Right renal pelvis (tissue), 4 donors: ENCODE results near the gene ELN. TPM values are rescaled to one million over a fixed set of nuclear protein-coding genes. Genes with fewer than 3 reads are reported as not detected.
"Not testable (repeated sequence)": the region's sequence is repeated elsewhere in the genome, so short reads cannot be mapped to it uniquely, and the experiment has no call there.

Experiments used
- DNase-seq, 4 donors: peaks; one replicate each; pipeline ENCODE4 v3.0.0-alpha.2; 2013; ENCODE audit warnings: low read depth in 4 of 4, low spot score in 3 of 4, missing footprints in 1 of 4
- polyA plus RNA-seq, 4 donors: library from polyadenylated mRNA; unstranded; fragments of 120-200 nt; gene quantifications; one replicate each; pipeline ENCODE4 v1.2.1, GENCODE V29; 2013; ENCODE audit not compliant: insufficient read length in 4 of 4

ELN gene
- polyA plus RNA-seq, 4 donors = 73.5 to 152 (median 95.9) TPM

DNA sequence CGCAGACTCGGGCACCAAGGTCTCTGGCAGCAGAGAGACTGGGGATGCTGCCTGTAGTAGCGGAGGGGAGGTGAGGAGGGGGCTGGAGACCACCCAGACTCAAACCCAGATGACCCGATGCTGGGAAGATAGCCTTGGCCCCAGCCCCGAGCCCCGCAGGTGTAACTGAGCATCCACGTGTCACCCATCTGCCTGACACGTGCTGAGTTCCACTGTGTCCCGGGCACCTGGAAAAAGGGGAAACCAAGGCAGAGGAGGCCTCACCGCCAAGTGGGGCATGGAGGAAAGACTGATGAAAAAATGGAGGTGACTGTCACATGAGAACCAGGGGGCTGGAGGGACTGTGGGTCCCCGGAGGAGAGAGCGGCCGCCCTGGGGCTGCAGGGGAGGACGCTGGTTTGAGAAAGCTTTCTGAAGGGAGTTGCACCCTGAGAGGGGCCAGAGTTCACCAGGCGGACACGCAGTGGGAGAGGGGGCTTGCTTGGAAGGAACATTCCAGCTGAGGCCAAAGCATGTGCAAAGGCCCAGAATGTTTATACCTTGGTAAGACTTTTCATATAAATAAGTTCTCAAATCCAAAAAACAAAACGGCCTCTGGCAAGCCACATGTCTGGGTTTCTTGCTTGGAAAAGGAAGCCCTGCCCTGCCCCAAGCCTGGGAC lies 27.4 kb upstream of the ELN start:
- DNase-seq = no peak

DNA sequence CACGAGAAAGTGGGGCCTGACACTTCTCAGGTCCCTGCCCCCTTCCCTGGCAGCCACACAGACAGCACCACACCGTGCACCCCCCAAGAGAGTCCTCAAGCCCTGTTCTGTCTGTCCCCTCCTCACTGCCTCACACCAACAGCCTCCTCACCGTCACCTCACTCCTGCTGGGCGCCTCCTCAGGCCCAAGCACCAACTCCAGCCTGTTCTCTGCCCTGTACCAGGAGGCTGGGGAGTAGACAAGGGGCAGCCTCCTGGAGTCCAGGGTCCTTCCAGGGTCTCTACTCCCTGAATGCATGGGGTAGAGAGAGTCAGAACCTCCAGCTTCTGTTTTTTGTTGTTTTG lies 26.9 kb upstream of the ELN start:
- DNase-seq = no peak

GRCh38 chr7:74002474-74003017 lies 25.4 kb upstream of the ELN start:
- DNase-seq = no peak

DNA sequence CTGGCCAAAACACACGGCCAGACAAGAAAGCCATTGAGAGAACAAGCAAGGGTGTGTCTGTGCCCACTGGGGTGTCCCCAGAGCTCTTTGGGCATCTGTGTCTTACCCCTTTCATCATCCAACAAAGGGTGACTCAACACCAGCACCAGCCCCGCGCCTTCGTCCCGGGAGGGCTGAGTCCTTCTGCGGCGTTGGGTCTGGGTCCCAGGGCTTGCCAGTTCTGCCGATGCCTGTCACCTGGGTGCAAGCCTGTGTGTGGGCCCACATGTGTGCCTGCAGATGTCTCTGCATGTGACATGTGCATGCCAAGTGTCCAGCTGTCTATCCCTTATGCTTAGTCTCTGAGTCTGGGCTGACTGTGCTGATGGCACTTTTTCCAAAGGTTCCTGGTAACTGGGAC lies 24.4 kb upstream of the ELN start:
- no peak for DNase-seq

DNA sequence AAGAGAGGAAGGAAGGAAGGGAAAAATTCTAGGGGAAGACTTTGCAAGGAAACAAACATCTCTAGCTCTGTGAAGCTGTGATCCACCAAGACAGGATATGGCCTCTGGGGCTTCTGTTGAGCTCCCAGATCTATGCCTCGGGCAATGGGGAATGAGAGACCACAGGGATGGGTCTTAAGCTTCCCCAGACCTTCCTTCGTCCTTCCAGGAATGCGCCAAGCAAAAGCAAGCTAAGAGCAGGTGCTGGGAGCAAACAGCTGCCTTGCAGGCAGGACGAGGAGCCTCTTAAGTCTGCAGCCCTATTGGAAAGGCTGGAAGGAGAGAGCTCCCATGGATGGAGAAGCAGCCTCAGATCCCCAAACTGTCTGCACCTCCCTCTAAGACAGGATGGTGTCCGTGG lies 21.9 kb upstream of the ELN start:
- DNase-seq = no peak

GRCh38 chr7:74006451-74007241 lies 21.3 kb upstream of the ELN start:
- DNase-seq = no peak

GRCh38 chr7:74007242-74007567 lies 20.8 kb upstream of the ELN start:
- DNase-seq = no peak

GRCh38 chr7:74008687-74009086 lies 19.3 kb upstream of the ELN start:
- DNase-seq = no peak

DNA sequence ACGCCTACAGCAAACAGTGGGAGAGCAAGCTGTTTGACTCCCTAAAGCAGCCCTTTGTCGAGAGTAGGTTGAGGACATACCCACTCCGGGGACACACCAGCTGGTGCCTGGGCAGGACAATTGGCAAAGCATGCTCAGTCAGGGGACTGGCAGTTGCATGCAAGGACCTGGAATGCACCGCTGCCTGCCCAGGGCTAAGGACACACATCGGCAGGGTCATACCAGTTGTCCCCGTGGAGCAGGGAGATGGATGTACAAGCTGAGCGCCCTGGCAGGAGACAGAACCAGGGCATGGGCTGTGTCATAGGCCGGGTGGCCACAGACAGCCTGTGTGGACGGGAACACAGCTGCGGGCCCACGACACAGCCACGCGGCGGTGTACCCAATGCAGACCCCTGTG lies 18.3 kb upstream of the ELN start:
- DNase-seq = no peak

DNA sequence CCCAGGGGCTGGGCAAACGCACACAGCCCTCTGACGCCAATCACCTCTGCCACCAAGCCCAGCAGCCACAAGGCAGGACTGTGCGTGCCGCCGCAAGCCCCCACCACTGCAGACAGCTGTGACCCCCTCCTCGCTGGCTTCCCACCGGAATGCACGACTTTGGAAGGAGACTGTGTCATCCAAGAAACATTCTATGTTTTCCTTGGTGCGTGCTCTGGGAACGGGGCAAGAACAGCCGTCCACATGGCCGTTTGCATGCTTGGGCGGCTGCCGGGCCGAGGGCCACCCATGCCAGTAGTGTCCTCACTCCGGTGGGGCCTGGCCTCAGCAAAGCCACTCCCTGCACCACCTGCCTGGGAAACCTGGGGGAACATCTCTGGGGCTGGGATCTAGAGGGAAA lies 17.6 kb upstream of the ELN start:
- no peak for DNase-seq

DNA sequence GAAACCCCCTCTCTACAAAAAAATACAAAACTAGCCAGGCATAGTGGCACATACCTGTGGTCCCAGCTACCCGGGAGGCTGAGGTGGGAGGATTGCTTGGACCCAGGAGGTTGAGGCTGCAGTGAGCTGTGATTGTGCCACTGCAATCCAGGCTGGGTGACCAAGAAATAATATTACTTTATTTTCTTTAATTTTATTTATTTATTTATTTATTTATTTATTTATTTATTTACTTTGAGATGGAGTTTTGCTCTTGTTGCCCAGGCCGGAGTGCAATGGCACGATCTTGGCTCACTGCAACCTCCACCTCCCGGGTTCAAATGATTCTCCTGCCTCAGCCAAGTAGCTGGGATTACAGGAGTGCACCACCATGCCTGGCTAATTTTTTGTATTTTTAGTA lies 16.6 kb upstream of the ELN start:
- DNase-seq = not testable (repeated sequence)

DNA sequence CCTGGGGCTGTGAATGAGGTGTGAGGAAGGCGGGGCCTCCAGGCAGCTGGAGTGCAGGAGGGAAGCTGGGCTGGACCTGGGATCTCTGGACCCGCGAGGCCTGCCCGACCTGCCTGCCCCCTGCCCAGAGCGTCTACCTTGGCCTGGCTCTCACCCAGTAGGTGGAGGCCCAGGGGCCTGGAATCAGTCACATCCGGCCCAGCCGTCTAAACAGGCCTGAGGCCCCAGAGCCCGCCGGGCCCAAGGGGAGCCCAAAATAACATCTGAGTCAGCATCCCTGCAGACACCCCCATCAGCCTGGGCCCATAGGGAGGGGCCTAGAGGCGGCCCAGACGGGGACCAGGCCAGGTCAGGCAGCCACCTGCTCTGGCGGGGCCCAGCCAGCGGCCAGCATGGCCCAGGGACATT lies 15.1 kb upstream of the ELN start:
- no peak for DNase-seq

- DNase-seq = no peak
Observed at GRCh38 chr7:74013539-74014272, 14.3 kb upstream of the ELN start.

DNA sequence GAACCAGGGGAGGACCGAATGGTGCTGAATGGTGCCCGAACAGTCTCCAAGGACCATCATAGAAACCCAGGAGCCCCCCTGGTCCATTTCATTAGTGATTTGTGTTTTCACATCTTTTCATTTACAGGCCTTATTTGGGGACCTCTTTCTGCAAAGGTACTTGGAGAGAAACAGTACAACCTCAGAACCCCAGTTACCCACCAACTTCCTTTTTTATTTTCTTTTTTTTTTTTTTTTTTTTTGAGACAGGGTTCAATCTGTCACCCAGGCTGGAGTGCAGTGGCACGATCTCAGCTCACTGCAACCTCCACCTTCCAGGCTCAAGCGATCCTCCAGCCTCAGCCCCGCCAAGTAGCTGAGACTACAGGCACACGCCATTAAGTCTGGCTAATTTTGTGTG lies 13.0 kb upstream of the ELN start:
- no peak for DNase-seq

DNA sequence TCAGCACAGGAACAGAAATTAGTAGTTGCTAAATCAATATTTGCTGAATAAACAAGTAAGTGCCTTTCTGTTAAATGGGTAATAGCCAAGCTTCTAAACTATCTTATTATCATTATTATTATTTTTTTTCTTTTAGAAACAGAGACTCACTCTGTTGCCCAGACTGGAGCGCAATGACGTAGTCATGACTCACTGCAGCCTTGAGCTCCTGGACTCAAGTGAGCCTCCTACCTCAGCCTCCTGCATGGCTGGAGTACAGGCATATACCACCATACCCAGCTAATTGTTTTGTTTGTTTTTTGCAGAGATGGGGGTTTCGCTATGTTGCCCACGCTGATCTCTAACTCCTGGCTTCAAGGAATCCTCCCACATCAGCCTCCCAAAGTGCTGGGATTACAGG lies 12.3 kb upstream of the ELN start:
- DNase-seq = no peak

- no peak for DNase-seq
Observed at GRCh38 chr7:74017125-74017524, 10.8 kb upstream of the ELN start.

GRCh38 chr7:74018246-74018895 lies 9.6 kb upstream of the ELN start:
- no peak for DNase-seq

- DNase-seq = no peak
Observed at GRCh38 chr7:74019149-74019548, 8.8 kb upstream of the ELN start.

DNA sequence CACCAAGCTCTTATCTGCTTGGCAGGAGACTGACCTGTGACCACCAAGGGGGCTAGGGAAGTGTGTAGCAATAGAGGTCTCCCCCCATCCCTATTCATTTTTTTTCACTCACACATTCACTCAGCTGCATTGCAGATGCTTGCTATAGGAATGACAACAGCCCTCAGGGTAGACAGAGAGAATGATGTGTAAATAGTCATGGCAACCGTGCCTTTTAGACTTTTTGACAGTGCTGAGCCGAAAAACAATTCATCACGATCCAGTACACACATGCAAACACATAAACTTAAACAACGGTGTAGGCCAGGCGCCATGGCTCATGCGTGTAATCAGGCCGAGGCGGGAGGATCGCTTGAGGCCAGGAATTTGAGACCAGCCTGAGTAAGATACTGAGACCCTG lies 7.6 kb upstream of the ELN start:
- DNase-seq = no peak

DNA sequence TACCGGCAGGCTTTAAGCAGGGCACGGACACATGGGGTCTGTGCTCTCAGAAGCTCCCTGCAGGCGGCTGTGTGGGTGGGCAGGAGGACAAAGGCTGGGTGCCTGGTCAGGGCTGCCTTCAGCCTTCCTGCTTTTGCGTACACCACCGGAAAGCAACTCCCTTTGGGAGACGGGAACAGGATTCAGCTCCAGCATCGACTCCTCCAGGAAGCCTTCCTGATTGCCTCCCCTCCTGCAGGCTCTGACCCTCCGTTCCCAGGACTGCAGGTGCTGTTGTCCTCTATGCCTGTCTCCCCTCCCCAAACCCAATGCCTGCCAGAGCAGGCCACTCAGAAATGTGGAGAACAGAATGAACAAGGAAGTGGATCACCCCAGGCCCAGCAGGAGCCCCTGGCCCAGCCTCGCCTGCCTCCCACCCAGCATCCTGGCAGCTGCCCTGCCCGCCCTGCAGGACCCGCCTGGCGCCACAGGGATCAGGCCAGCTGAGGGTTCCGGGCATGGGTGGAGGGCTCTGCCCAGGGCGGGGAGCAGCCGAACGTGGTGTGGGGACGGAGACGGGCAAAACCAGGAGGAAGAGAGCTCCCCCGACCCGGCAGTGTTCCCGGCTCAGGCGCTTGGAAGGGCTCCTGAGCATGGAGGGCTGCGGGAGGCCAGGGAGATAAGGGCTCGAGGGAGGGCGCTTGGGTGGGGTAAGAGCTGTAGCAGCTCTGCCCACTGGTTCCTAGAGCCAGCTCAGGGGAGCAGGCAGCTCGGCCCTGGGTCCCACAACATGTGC lies 6.2 kb upstream of the ELN start:
- DNase-seq = no peak
